GM12865 (cell line): ENCODE measurements around the gene KRTAP23-1.

ENCODE experiments used
- DNase-seq: peaks from one replicate; pipeline ENCODE4 v3.0.0; 2010; ENCODE audit warnings: low read depth
- H3K4me3 ChIP-seq: 2 replicates; pipeline ENCODE4 v1.5.1; 2011; ENCODE audit warnings: mild to moderate bottlenecking, low read depth, low read length, control low read depth
- CTCF ChIP-seq: IDR thresholded peaks from 2 replicates; pipeline ENCODE4 v1.5.1; 2011; ENCODE audit warnings: low read length, control low read depth, low read depth, inconsistent platforms; ENCODE audit not compliant: insufficient read depth; ENCODE audit errors: missing control alignments

The KRTAP23-1 gene

GRCh38 chr21:30348506-30348905, at the start of gene KRTAP23-1:
Gene KRTAP23-1, minus strand, starts transcription at chr21:30348606. Its CDS starts 0 bp downstream, at chr21:30348606.
- TF ChIP-seq CTCF: no peak
- DNase-seq: peak; percentile 1
- no peak within 1 kb of the TSS for H3K4me3 ChIP-seq

GRCh38 chr21:30395731-30396130, 47.3 kb upstream of the KRTAP23-1 start, which contains the start of gene KRTAP13-1:
Gene KRTAP13-1, plus strand, starts transcription at chr21:30396031. Its CDS starts 56 bp downstream, at chr21:30396087.
- no peak for TF ChIP-seq CTCF
- DNase-seq: no peak
- H3K4me3 ChIP-seq: no peak within 1 kb of the TSS

GRCh38 chr21:30391492-30392025, 43.2 kb upstream of the KRTAP23-1 start:
- H3K4me3 ChIP-seq: no peak overlapping the region
- no peak for TF ChIP-seq CTCF
- no peak for DNase-seq

- no peak overlapping the region for H3K4me3 ChIP-seq
- TF ChIP-seq CTCF: no peak
- DNase-seq: no peak
These were observed 33.8 kb upstream of the KRTAP23-1 start for GRCh38 chr21:30382201-30382600.

- TF ChIP-seq CTCF: no peak
- H3K4me3 ChIP-seq: no peak within 1 kb of the TSS
- no peak for DNase-seq
These were observed 23.8 kb upstream of the KRTAP23-1 start, which contains the start of gene KRTAP13-2 for GRCh38 chr21:30372139-30372770. Gene KRTAP13-2, minus strand, starts transcription at chr21:30372271. Its CDS starts 58 bp downstream, at chr21:30372213.

- no peak overlapping the region for H3K4me3 ChIP-seq
- no peak for TF ChIP-seq CTCF
- DNase-seq: no peak
These were observed 7.5 kb upstream of the KRTAP23-1 start for GRCh38 chr21:30355906-30356305.
